Heart left ventricle (tissue), 13 donors: ENCODE measurements around the gene STBD1.

Source experiments
- CTCF ChIP-seq, 12 donors: fragments of 200-600 bp; sonication (generic) in 4 of 12; IDR thresholded peaks; one replicate each; pipeline versions ENCODE4 v1.5.0 to v1.8.0; 2018 to 2022; ENCODE audit warnings: antibody characterized with exemption in 12 of 12, mild to moderate bottlenecking in 5 of 12
- POLR2A ChIP-seq, 2 donors: fragments of 450-650 bp; IDR thresholded peaks; one replicate each; pipeline ENCODE4 v1.6.1; 2017; ENCODE audit warnings: antibody characterized with exemption in 2 of 2, mild to moderate bottlenecking in 2 of 2, moderate library complexity in 2 of 2
- donor health status: ischemic (EF 13 %, LVEDD 7.1; RV severe dilation, severe dysfunction).
- donor health status: DM: no; HTN: yes; CAD: no.
- donor health status: DM: no; HTN: no; CAD: no.
- donor health status: ischemic (EF 25% LVEDD 6.9; RV normal size, moderate dysfunction).
- donor health status: ischemic (EF 25% LVEDD 5.7; RV mildly dilated, moderate dysfunction).
- donor health status: ischemic (EF 35%, LVEDD 5.7; RV mildly dilated, moderate dysfunction).
- donor health status: nonischemic (EF 11% LVEDD 7.7; RV severe dilation, severe dysfunction).
- donor health status: DM: yes; HTN: yes; CAD: no.
- donor health status: PGD.
- donor health status: ischemic (EF 29% LVEDD 5.4; RV normal size, mild dysfunction).
- donor health status: nonischemic (EF 23%, LVEDD 6.1; RV moderate dilation, normal function).

DNA sequence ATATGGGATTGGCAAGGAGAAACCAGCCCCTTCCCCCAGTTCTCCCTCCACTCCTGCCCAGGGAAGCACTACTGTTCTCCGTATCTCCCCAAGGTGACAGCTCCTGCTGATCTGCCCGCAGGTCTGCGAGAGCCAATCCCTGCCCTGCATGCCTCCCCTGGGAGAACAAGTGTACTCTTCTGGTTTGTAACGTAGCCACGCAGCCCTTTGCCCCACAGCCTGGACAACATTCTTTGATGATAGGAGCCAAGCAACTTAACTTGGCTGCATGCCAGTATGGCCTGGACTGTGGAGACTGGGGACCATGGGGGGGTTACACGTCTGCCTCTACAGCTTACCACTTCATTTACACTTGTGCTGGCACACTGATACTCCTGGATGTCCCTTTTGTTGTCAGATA is 2.0 kb downstream of the STBD1 start:
- no peak for TF ChIP-seq CTCF (IDR thresholded peaks at IDR 0.05)
- peak in 1 of 2 donors; percentile 38 for TF ChIP-seq POLR2A (IDR thresholded peaks at IDR 0.05)
